ENCODE measurements around the gene GALNTL6.

GRCh38 chr4:172815499-172816164 is 1002.4 kb downstream of the GALNTL6 start:
- no peak for TF ChIP-seq CTCF (IDR thresholded peaks at IDR 0.05)
- TF ChIP-seq POLR2A (IDR thresholded peaks at IDR 0.05) = no peak
- TF ChIP-seq EP300 (IDR thresholded peaks at IDR 0.05) = no peak
